GM12873 (cell line): ENCODE results near the gene PRRT4.

ENCODE experiments used
- TF ChIP-seq, protein P1 (sequence below): IDR thresholded peaks from 2 replicates; pipeline ENCODE4 v1.5.1; 2012; ENCODE audit warnings: low read depth, mild to moderate bottlenecking, moderate library complexity, low read length, control low read depth; ENCODE audit not compliant: insufficient read depth; ENCODE audit errors: missing control alignments

Gene PRRT4

DNA sequence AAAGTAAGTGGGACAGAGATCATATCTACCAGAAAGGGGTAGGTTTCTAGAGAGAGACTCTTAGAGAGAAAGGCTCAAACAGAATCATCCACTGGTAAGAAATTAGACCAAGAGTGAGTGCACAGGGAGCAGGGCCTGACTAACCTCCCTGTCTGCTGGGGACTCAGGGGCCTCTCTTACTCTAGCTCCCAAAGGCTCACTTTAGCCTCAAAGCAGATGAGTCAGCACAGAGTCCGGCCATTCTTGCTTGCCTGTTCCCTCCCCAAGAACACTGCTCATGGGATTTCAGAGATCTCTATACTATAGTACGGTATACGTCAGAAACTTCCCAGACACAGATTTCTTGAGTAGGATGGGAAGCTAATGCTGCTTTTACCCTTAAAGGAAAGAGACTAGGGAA lies 50.5 kb downstream of the PRRT4 start:
- TF ChIP-seq, protein P1, sequence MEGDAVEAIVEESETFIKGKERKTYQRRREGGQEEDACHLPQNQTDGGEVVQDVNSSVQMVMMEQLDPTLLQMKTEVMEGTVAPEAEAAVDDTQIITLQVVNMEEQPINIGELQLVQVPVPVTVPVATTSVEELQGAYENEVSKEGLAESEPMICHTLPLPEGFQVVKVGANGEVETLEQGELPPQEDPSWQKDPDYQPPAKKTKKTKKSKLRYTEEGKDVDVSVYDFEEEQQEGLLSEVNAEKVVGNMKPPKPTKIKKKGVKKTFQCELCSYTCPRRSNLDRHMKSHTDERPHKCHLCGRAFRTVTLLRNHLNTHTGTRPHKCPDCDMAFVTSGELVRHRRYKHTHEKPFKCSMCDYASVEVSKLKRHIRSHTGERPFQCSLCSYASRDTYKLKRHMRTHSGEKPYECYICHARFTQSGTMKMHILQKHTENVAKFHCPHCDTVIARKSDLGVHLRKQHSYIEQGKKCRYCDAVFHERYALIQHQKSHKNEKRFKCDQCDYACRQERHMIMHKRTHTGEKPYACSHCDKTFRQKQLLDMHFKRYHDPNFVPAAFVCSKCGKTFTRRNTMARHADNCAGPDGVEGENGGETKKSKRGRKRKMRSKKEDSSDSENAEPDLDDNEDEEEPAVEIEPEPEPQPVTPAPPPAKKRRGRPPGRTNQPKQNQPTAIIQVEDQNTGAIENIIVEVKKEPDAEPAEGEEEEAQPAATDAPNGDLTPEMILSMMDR: no peak

DNA sequence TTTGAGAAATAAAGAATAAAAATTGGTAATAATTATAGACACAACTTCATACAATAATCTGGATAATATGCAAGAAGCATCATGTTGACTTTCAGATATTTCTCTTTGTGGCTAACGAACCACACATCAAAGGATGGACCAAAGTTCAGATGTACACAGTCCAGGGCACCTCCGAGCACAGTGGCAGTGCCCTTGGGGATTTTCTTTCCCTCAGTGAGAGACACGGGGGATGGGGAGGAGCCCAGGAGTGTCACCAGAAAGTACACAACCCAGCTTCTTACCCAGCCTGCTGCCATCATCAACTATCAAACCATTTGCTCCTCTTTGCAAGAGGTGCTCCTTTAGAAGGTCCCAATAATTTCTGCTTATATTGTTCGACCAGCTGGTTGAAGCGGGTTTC lies 51.0 kb downstream of the PRRT4 start:
- TF ChIP-seq, protein P1: no peak

DNA sequence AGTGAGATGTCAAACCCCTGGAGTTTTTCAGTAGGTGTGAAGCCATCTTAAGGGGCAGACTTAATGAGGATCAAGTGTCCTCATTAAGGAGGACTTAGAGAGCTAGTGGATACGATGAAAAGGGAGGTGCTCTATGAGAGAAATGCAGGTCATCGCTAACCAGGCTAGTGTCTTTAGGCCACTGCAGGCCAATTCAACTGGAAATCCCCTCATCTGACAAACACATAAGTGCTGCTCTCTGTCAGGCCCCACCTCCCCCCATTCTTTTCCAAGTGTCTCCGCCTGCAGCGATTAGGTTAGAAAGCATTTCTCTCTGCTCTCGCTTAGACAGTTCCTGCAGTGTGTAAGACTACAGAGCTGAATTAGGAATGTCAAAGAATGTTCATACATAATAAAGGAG lies 51.5 kb downstream of the PRRT4 start:
- TF ChIP-seq, protein P1: no peak

DNA sequence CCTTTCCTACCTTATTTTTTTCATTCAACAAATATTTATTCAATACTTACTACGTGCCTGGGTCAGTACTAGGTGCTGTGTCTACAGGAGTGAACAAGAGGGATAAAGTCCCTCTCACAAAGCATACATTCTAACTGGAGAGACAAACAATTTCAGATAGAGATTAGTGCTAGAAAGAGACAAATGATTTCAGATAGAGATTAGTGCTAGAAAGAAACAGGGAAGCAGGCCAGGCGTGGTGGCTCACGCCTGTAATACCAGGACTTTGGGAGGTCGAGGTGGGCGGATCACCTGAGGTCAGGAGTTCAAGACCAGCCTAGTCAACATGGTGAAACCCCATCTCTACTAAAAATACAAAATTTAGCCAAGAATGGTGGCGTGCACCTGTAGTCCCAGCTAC lies 52.4 kb downstream of the PRRT4 start:
- TF ChIP-seq, protein P1: no peak

DNA sequence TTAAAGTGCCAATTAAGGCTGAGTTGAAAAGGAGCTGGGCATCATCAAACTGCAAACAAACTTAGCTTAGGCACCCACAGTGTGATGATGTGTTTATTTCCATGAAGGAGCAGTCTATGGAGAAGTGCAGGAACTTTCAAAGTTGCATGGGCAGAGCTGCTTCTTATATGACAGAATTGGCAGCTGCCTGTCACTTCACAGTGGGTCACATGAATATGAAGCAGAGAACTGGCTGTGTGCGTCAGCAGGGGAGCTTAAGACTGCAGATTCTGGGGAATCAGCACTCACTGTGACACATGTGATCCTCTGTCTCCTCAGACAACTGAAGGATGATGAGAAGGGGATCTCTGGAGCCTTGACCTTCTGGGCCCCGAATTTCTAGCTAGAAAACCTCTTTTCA lies 54.4 kb downstream of the PRRT4 start:
- TF ChIP-seq, protein P1: no peak

DNA sequence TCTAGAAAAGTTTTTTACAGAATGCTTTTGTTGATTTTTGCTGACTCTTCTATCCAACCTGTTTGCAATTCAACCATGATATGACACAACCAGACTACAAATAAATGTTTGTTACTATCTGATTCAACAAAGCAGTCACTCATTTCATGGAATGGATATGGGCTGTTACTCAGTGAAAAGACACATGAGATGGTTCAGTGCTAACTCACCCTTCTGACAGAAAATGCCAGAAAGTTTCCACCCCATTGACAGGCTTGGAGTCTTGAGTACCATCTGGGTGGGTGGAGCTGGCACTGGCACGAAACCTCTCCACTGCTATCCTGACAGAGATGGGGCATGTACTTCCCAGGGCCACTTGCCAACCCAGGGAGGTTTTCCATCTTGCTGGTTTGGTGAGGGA lies 57.3 kb downstream of the PRRT4 start:
- TF ChIP-seq, protein P1: no peak

DNA sequence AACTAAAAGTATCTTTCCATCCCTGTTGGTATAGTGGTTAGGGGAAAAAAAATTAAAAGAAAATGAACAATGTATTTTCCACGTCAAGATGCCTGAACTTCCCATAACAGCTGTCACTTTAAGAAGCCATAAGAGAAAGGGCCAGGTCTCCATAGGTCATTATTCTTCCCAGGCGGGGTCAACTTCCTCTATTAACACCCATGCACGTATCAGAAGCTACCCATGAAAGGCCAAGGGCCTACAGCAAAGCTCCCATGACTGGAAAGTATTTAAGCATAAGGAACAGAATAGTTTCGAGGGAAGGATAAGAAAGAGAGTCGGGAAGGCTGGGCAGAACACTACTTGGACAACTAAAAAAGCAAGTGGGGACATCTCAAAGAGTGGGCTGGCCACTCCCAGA lies 57.8 kb downstream of the PRRT4 start:
- TF ChIP-seq, protein P1: no peak
